8988T (cell line): Measurements from ENCODE around the gene HHIPL1.

ENCODE experiments used
- DNase-seq: peaks from one replicate; pipeline ENCODE4 v3.0.0; 2011

HHIPL1 gene

DNA sequence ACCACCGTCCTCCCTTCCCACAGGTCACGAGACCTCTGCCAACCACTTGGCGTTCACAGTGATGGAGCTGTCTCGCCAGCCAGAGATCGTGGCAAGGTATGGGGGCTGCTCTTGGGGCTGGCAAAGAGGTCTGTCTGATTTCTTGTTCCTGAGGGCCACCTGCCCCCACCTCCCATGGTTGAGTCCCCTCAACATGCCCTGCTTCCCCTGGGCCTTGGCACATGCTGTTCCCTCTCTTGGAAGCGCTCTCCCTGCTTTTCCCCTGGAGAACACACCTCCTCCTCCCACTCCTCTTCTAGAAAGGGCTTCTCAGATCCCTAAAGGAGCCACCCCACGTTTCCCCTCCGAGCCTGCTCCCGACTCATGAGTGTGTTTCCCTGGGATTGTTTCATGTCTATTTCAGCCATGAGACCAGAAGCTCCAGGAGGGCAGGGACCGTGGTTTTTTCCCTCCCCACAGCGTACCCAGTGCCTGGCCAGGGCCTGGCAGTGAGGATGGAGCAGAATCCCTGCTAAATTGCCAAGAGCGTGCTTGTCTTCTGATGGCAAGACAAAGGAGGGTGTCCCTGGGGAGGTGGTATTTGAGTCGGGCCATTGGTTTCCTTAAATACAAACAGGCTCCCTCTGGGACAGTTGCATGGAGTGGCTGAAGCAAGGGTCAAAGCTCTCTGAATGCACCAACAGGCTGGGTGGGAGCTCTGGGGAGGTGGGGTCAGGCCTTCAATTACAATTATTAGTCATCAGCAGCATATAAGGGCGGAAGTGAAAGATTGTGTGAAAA, 73.3 kb downstream of the HHIPL1 start:
- no peak for DNase-seq

DNA sequence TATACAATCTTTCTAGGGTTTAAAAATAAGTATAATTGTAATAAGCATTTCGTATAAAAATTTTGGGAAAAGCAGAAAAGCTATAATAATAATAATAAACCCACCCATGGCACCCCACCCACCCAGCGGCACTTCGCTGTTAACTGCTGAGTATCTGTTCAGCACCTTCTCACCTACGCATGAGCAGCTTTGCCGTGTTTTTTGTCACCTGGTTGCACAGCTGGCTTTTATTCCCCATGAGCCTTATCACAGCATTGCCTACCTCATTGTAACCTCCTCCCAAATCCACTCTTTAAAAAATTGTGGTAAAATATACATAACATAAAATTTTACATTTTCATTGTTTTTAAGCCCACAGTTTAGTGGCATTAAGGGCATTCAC, 73.9 kb downstream of the HHIPL1 start:
- no peak for DNase-seq

DNA sequence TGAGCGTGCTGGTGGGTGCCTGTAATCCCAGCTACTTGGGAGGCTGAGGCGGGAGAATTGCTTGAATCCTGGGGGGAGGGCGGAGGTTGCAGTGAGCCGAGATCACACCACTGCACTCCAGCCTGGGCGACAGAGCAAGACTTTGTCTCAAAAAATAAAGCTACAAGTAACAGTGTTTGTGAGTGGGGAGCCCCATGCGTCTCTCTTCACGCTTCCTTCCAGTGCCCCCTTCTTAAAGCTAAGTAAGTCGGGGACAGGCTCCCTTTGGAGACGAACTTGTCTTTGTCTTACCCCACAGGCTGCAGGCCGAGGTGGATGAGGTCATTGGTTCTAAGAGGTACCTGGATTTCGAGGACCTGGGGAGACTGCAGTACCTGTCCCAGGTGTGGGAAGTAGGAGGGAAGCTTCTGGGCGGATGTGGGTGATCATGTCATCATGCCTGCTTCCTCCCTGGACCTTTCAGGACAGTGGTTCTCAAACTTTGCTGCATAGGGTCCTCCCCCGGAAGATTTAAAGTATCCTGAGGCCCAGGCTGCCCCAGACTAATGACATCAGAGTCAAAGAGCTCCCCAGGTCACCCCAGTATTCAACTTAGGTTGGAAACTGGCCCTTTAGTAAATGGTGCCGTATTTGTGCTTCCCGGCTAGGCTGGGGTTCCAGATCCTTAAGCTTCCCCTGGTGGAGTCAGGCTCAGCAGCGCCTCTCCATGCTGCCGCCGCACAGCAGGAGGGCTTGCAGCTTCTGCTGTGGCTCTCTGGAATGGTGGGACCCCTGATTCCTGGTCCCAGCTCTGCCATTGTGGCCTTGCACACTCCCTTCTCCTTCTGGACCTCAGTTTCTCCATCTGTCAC, 76.2 kb downstream of the HHIPL1 start:
- DNase-seq, result no peak

DNA sequence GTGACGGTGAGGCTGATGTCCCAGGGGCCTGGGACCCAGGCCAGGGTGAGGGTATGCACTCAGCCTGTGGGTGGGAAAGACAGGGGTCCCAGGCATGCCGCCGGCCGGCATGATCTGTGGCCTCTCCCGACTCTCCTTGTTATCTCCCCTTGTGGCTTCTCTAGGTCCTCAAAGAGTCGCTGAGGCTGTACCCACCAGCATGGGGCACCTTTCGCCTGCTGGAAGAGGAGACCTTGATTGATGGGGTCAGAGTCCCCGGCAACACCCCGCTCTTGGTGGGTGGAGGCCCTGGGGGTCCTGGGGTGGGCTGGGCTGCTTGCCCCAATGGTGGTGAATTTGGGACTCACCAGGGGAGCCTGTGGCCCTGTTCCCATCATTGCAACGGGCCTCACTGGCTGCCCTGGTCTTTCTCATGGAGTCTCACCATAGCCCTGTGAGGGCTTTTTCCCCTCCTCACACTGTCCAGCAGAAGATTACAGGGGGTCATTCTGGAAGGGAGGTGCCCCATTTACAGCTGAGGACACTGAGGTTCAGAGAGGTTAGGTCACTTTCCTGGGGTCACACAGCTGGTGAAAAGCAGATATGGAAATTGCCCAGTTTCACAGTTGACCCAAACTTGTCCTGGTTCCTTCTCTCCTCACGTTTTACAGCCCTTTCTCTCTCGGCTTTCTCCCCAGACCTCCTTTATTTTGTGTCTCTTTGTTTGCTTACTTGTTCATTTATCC, 77.0 kb downstream of the HHIPL1 start:
- no peak for DNase-seq

DNA sequence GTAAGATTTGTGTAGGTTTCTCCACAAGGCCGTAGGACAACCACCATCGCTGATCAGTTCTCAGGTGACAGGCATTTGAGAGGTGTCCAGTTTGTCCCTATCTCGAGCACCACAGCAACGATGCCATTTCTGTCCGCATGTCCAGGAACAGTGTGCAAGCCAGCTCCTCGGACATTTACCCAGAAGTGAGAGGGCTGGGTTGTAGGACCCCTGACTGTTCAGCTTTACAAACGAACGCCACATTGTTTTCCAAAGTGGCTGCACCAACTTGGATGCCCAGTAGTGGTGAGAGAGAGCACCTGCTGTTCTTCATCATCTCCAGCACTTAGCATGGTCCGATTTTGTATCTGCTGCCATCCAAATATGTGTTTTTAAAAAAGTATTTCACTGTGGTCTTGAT, 77.8 kb downstream of the HHIPL1 start:
- no peak for DNase-seq

DNA sequence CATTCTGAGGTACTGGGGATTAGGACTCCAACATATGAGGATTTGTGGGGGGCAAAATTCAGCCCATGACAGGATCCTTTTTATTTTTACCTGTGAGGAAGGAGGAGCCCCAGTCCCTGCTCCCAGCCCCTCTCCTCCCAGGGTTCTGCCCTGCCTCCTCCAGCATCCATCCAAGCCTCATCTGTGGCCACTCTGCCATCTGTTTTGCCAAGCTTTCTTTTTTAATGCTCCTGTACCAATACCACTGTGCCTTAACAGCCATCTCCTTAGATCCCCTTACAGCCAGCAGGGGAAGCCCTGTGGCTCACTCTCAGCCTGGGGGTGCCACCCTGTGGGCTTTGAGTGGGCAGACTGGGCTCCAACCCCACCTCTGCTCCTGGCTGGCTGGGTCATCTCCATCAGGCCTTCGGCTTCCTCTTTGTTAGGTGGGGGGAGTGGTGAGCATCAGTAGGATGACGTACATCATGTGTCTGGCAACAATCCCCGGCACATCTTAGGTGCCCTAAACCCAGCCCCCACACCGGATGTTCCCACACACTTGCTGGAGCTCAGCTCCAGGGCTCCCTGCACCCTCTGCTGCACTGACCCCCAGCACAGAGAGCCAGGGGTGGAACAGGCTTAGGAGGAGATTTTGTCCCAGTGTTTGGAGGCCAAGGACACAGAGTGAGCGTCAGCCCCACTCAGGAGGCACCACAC, 79.4 kb downstream of the HHIPL1 start:
- DNase-seq, result no peak

DNA sequence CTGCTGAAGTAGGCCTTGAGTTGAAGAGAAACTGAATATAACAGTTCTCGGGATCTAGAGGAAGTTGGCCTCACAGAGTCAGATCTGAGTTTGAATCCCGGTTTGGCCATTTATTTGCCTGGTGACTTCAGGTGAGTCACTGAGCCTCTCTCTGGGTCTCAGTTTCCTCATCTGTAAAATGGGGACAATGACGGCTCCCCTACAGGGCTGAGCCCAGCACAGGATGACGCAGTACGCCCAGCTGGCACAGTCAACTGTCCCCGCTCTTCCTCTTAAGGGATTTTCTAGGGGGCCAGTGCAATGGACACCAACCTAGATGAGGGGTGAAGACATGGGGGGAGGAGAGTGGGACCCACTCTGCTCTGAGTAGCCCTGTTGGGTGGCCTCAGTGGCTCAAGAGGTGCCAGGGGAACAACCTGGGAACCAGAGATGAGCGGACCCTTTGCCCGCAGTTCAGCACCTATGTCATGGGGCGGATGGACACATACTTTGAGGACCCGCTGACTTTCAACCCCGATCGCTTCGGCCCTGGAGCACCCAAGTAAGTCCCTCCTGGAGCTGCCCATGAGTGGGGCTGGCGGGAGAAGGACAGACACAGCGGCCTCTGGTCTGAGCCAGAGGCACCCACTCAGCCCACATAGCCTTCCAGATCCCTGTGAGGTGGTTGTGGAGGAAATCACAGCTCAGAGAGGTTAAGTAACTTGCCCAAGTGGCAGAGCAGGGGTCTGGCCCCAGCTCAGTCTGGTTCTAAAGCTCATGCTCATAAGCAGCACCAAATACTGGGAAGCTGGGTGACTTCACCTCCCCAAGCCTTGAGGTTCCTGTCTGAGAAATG, 80.2 kb downstream of the HHIPL1 start:
- DNase-seq, result peak; percentile 14

DNA sequence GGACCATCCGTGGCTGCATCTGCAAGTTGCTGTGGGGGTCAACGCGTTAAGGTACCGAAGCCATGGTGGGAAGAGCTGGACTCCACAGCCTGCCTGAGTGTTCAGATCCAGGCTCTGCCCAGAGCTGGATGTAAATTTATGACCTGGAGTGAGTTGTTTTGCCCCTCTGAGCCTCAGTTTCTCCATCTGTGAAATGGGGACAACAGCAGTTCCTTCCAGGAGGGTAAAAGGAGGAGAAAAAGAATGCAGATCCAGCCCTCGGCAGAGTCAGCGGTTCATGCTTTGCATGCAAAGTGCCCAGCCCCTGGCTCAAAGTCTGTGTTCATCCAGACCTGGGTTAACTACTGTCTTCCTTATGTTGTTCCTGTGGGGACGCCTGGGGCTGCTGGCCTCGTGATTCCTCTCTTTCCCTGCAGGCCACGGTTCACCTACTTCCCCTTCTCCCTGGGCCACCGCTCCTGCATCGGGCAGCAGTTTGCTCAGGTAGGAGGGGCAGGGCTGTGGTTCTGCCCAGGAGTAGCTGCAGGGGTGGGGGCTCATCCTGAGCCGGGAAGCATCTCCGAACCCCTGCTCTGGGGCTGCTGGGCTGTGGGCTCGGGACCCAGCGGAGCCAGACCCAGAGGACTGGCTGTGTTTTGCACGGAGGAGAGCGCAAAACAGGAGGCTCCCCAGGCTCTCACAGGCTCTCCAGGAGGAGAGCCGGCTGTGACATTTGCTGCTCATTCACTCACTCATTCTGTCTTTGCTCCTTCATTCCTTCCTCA, 81.0 kb downstream of the HHIPL1 start:
- peak; percentile 14 for DNase-seq

DNA sequence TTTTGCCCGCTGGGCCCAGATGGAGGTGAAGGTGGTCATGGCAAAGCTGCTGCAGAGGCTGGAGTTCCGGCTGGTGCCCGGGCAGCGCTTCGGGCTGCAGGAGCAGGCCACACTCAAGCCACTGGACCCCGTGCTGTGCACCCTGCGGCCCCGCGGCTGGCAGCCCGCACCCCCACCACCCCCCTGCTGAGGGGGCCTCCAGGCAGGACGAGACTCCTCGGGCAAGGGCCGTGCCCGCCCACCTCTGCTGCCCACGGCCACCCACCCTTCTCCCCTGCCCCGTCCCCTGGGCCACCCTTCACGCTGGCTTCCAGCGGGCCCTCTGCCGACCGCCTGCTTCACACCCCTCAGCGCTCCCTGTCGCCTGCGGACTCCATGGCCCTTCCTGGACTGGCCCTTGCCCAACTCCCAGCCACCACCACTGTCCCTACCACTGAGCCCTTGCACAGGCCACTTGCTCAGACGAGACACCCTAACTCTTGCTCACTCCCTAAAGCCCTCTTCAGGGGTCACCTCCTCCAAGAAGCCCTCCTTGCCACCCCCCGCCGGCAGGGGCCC, 81.7 kb downstream of the HHIPL1 start:
- DNase-seq, result peak; percentile 5

DNA sequence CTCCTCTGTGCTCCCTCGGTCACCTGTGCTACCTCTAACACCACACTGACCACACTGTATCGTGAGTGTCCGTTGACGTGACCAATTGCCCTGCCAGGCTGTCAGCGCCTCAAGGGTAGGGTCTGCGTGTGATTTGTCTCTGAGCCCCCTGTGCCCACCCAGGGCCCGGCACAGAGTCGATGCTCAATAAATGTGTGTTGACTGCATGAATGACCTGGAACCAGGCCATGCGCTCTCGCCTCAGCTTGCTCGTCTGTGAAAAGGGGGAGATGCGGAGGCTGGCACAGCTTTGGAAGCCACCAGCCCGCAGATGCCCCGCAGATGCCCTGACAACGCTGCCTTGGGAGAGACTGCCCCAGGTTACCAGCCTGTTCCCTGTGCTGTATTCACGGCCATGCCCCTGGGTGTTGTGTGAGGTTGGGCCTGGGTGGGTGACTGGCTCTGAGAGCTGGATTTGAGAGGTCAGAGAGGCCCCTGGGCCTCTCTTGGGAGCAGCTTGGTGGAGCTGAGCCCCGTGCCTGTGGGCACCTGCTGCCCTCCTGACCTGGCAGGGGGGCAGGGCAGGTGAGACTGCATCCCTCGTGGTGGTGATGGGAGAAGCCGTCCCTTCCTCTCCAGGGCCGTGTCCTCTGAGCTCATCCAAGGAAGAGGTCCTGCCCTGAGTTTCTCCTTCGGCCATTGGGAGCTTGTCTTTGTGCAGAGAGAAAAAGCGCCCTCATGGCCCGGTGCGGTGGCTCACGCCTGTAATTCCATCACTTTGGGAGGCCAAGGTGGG, 82.4 kb downstream of the HHIPL1 start:
- peak; percentile 20 for DNase-seq

DNA sequence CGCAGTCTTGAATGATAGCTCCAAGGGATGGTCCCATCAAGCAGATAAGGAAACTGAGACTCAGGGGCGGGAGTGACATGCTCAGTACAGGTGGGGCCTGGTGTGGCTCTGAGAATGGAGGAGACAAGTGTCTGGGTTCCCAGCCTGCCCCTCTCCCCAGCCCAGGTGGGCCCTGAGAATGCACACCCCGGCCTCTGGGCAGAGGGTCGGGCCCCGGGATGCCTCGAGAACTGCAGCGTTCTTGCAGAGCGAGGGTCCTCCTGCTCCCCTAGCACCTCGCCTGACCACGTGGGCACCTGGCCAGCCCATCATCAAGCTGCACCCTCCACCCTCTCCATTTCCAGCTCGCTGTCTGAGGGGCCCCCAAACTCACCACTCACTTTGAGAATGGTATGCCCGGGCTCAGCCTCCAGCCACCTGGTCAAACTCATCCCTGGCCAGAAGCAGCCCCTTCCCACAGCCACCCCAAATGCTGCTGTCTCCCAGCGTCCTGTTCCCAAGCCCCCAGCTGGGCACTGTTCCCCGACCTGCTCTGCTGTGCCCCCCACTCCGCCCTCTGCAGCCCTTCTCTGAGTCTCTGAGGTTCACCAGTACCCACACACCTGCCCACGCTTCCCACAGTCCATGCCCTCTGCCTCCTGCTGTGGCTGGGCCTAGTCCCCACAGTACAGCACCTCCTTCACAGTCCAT, 83.4 kb downstream of the HHIPL1 start:
- peak; percentile 13 for DNase-seq

DNA sequence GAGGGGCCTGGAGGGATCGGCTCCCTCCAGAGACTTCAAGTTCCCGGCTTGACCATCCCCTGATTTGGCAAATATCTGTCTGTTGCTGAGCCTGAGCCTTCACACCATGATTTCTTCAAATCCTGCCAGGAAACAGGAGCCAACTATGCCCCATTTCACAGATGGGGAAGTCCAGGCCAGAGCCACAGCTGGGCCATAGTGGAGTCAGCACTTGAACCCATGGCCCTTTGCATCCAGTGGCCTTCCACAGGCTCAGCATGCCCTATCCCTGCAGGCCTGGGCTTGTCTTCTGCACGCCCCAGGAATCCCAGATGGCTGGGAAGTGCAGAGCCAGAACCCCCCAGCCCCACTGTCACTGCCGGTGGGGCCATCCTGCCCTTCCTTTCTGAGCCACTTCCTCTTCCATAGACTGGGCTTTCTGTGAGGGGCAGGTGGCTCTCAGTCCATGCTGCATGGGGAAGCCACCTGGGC, 84.1 kb downstream of the HHIPL1 start:
- peak; percentile 47 for DNase-seq
